Measurements from ENCODE around the gene CLPTM1. TPM values are rescaled to one million over a fixed set of nuclear protein-coding genes. Genes with fewer than 3 reads are reported as not detected.

Gene CLPTM1
- total and polyA plus RNA-seq, 2 donors from 2014 or later = 107 to 142 TPM

DNA sequence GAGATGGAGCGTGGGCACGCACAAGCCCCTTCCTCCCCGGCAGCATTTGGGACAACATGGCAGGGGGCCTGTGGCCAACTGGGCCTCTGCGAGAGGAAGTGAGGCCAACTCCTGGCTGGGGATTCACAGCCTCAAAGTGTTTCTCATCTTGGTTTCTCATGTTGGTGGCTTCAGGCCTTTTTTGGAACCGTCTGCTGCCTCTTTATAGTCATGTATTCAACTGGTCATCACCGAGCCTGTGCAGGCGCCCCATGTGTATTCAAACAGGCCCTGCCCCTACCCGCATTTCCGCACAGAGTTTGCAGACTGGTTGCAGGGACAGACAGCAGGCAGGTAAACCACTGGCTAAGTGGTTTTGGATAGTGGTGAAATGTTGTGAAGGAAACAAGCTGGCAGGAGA lies 28.8 kb downstream of the CLPTM1 start:
- DNase-seq (no peak), FAIRE-seq (no peak)
- intact Hi-C loops (cut with DNase I) = no loop called here
- Histone ChIP-seq H3K9me3 (ENCODE audit: control insufficient read depth in 2 of 3, insufficient read depth in 1 of 3, low read length in 3 of 3) (no peaks in the 10 kb centered on the region), H3K27ac (ENCODE audit: low read depth in 2 of 2, low read length in 2 of 2) (no peak overlapping the region), H3K36me3 (ENCODE audit: control insufficient read depth in 2 of 3, insufficient read depth in 3 of 3, low read length in 3 of 3) (peaks cover 0 to 41% (median 26%) of the 10 kb centered on the region in 3 donors), H3K4me3 (ENCODE audit: low read length in 3 of 3) (no peak overlapping the region), H3K27me3 (ENCODE audit: control insufficient read depth, insufficient read depth, low read length) (no peaks in the 10 kb centered on the region), H3K9ac (ENCODE audit: low read length in 3 of 3) (no peak overlapping the region), H3K4me1 (ENCODE audit: control insufficient read depth in 2 of 3, insufficient read depth in 2 of 3, low read depth in 1 of 3, low read length in 3 of 3) (no peaks in the 10 kb centered on the region)
- TF ChIP-seq CTCF (IDR thresholded peaks at IDR 0.05; ENCODE audit: borderline replicate concordance, extremely low read depth, insufficient read depth) = no peak

GRCh38 chr19:44985445-44985844 lies 30.3 kb downstream of the CLPTM1 start:
- no peak for TF ChIP-seq CTCF (IDR thresholded peaks at IDR 0.05; ENCODE audit: borderline replicate concordance, extremely low read depth, insufficient read depth)
- no peaks in the 10 kb centered on the region for H3K9me3 ChIP-seq (ENCODE audit: control insufficient read depth in 2 of 3, insufficient read depth in 1 of 3, low read length in 3 of 3)
- intact Hi-C loops (cut with DNase I) = no loop called here
- no peak overlapping the region for H3K9ac ChIP-seq (ENCODE audit: low read length in 3 of 3)
- H3K36me3 ChIP-seq (ENCODE audit: control insufficient read depth in 2 of 3, insufficient read depth in 3 of 3, low read length in 3 of 3) = peaks cover 0 to 34% (median 20%) of the 10 kb centered on the region in 3 donors
- no peak overlapping the region for H3K27ac ChIP-seq (ENCODE audit: low read depth in 2 of 2, low read length in 2 of 2)
- no peak overlapping the region for H3K4me3 ChIP-seq (ENCODE audit: low read length in 3 of 3)
- H3K4me1 ChIP-seq (ENCODE audit: control insufficient read depth in 2 of 3, insufficient read depth in 2 of 3, low read depth in 1 of 3, low read length in 3 of 3) = no peaks in the 10 kb centered on the region
- no peak for FAIRE-seq
- no peaks in the 10 kb centered on the region for H3K27me3 ChIP-seq (ENCODE audit: control insufficient read depth, insufficient read depth, low read length)
- no peak for DNase-seq

GRCh38 chr19:44986389-44986788 lies 31.2 kb downstream of the CLPTM1 start:
- Histone ChIP-seq H3K9ac (ENCODE audit: low read length in 3 of 3) (no peak overlapping the region), H3K4me3 (ENCODE audit: low read length in 3 of 3) (no peak overlapping the region), H3K4me1 (ENCODE audit: control insufficient read depth in 2 of 3, insufficient read depth in 2 of 3, low read depth in 1 of 3, low read length in 3 of 3) (no peaks in the 10 kb centered on the region), H3K27me3 (ENCODE audit: control insufficient read depth, insufficient read depth, low read length) (no peaks in the 10 kb centered on the region), H3K27ac (ENCODE audit: low read depth in 2 of 2, low read length in 2 of 2) (no peak overlapping the region), H3K36me3 (ENCODE audit: control insufficient read depth in 2 of 3, insufficient read depth in 3 of 3, low read length in 3 of 3) (peaks cover 0 to 34% (median 20%) of the 10 kb centered on the region in 3 donors), H3K9me3 (ENCODE audit: control insufficient read depth in 2 of 3, insufficient read depth in 1 of 3, low read length in 3 of 3) (no peaks in the 10 kb centered on the region)
- DNase-seq = no peak
- FAIRE-seq = no peak
- TF ChIP-seq CTCF (IDR thresholded peaks at IDR 0.05; ENCODE audit: borderline replicate concordance, extremely low read depth, insufficient read depth) = no peak
- intact Hi-C loops (cut with DNase I) = no loop called here

GRCh38 chr19:44987148-44987675 lies 32.0 kb downstream of the CLPTM1 start:
- no peaks in the 10 kb centered on the region for H3K4me1 ChIP-seq (ENCODE audit: control insufficient read depth in 2 of 3, insufficient read depth in 2 of 3, low read depth in 1 of 3, low read length in 3 of 3)
- H3K36me3 ChIP-seq (ENCODE audit: control insufficient read depth in 2 of 3, insufficient read depth in 3 of 3, low read length in 3 of 3) = peaks cover 0 to 34% (median 24%) of the 10 kb centered on the region in 3 donors
- no peaks in the 10 kb centered on the region for H3K27me3 ChIP-seq (ENCODE audit: control insufficient read depth, insufficient read depth, low read length)
- TF ChIP-seq CTCF (IDR thresholded peaks at IDR 0.05; ENCODE audit: borderline replicate concordance, extremely low read depth, insufficient read depth) = no peak
- DNase-seq (no peak), FAIRE-seq (no peak)
- H3K9ac ChIP-seq (ENCODE audit: low read length in 3 of 3) = no peak overlapping the region
- intact Hi-C loops (cut with DNase I) = no loop called here
- H3K4me3 ChIP-seq (ENCODE audit: low read length in 3 of 3) = no peak overlapping the region
- H3K27ac ChIP-seq (ENCODE audit: low read depth in 2 of 2, low read length in 2 of 2) = no peak overlapping the region
- no peaks in the 10 kb centered on the region for H3K9me3 ChIP-seq (ENCODE audit: control insufficient read depth in 2 of 3, insufficient read depth in 1 of 3, low read length in 3 of 3)

Data from kidney (tissue), 14 donors.